ENCODE results near the gene HADHB.

HADHB gene

GRCh38 chr2:26283606-26284005 lies 38.9 kb downstream of the HADHB start:
- TF ChIP-seq ZBTB7A (IDR thresholded peaks at IDR 0.05; ENCODE audit: low read depth) (no peak), EP300 (IDR thresholded peaks at IDR 0.05; ENCODE audit: borderline replicate concordance) (no peak), TAF1 (IDR thresholded peaks at IDR 0.05; ENCODE audit: low read depth) (no peak), TCF12 (IDR thresholded peaks at IDR 0.05; ENCODE audit: low read depth) (no peak), CREB1 (IDR thresholded peaks at IDR 0.05; ENCODE audit: low read depth) (no peak), MAX (IDR thresholded peaks at IDR 0.05) (no peak), CEBPB (IDR thresholded peaks at IDR 0.05) (no peak), FOXM1 (IDR thresholded peaks at IDR 0.05; ENCODE audit: borderline replicate concordance, low read depth) (no peak), RAD21 (IDR thresholded peaks at IDR 0.05; ENCODE audit: low read depth) (no peak), EGR1 (IDR thresholded peaks at IDR 0.05) (no peak)

GRCh38 chr2:26284132-26284531 lies 39.4 kb downstream of the HADHB start:
- no peak for TF ChIP-seq ZBTB7A (IDR thresholded peaks at IDR 0.05; ENCODE audit: low read depth)
- no peak for TF ChIP-seq USF1 (IDR thresholded peaks at IDR 0.05)
- TF ChIP-seq MAX (IDR thresholded peaks at IDR 0.05): no peak
- TF ChIP-seq RAD21 (IDR thresholded peaks at IDR 0.05; ENCODE audit: low read depth): no peak
- TF ChIP-seq TAF1 (IDR thresholded peaks at IDR 0.05; ENCODE audit: low read depth): no peak
- TF ChIP-seq CREB1 (IDR thresholded peaks at IDR 0.05; ENCODE audit: low read depth): no peak
- TF ChIP-seq TEAD4 (IDR thresholded peaks at IDR 0.05): no peak
- no peak for TF ChIP-seq FOXM1 (IDR thresholded peaks at IDR 0.05; ENCODE audit: borderline replicate concordance, low read depth)
- no peak for TF ChIP-seq EGR1 (IDR thresholded peaks at IDR 0.05)
- TF ChIP-seq YY1 (IDR thresholded peaks at IDR 0.05; ENCODE audit: low read depth): no peak

GRCh38 chr2:26285931-26286330 lies 41.2 kb downstream of the HADHB start:
- TF ChIP-seq REST (IDR thresholded peaks at IDR 0.05; ENCODE audit: low read depth): no peak
- TF ChIP-seq NFIC (IDR thresholded peaks at IDR 0.05): no peak
- TF ChIP-seq CEBPB (IDR thresholded peaks at IDR 0.05): no peak
- no peak for TF ChIP-seq TAF1 (IDR thresholded peaks at IDR 0.05; ENCODE audit: low read depth)
- TF ChIP-seq RAD21 (IDR thresholded peaks at IDR 0.05; ENCODE audit: low read depth): no peak

GRCh38 chr2:26290001-26290400 lies 45.3 kb downstream of the HADHB start:
- TF ChIP-seq TAF1 (IDR thresholded peaks at IDR 0.05; ENCODE audit: low read depth) (no peak), CEBPB (IDR thresholded peaks at IDR 0.05) (no peak), MAX (IDR thresholded peaks at IDR 0.05) (no peak), RAD21 (IDR thresholded peaks at IDR 0.05; ENCODE audit: low read depth) (no peak), EP300 (IDR thresholded peaks at IDR 0.05; ENCODE audit: borderline replicate concordance) (no peak)

GRCh38 chr2:26292646-26293045 lies 47.9 kb downstream of the HADHB start:
- TF ChIP-seq FOXM1 (IDR thresholded peaks at IDR 0.05; ENCODE audit: borderline replicate concordance, low read depth) (no peak), YY1 (IDR thresholded peaks at IDR 0.05; ENCODE audit: low read depth) (no peak), TCF12 (IDR thresholded peaks at IDR 0.05; ENCODE audit: low read depth) (no peak), TAF1 (IDR thresholded peaks at IDR 0.05; ENCODE audit: low read depth) (no peak), NFIC (IDR thresholded peaks at IDR 0.05) (no peak), ZBTB7A (IDR thresholded peaks at IDR 0.05; ENCODE audit: low read depth) (no peak), EGR1 (IDR thresholded peaks at IDR 0.05) (no peak), CREB1 (IDR thresholded peaks at IDR 0.05; ENCODE audit: low read depth) (no peak)

GRCh38 chr2:26295511-26295910 lies 50.8 kb downstream of the HADHB start:
- TF ChIP-seq ZBTB7A (IDR thresholded peaks at IDR 0.05; ENCODE audit: low read depth): no peak
- TF ChIP-seq FOXM1 (IDR thresholded peaks at IDR 0.05; ENCODE audit: borderline replicate concordance, low read depth): no peak
- TF ChIP-seq MAX (IDR thresholded peaks at IDR 0.05): no peak
- TF ChIP-seq REST (IDR thresholded peaks at IDR 0.05; ENCODE audit: low read depth): no peak
- TF ChIP-seq EP300 (IDR thresholded peaks at IDR 0.05; ENCODE audit: borderline replicate concordance): no peak
- TF ChIP-seq TEAD4 (IDR thresholded peaks at IDR 0.05): no peak
- TF ChIP-seq CREB1 (IDR thresholded peaks at IDR 0.05; ENCODE audit: low read depth): no peak
- TF ChIP-seq TAF1 (IDR thresholded peaks at IDR 0.05; ENCODE audit: low read depth): no peak
- no peak for TF ChIP-seq TCF12 (IDR thresholded peaks at IDR 0.05; ENCODE audit: low read depth)
- TF ChIP-seq USF1 (IDR thresholded peaks at IDR 0.05): no peak
- no peak for TF ChIP-seq NFIC (IDR thresholded peaks at IDR 0.05)
- no peak for TF ChIP-seq YY1 (IDR thresholded peaks at IDR 0.05; ENCODE audit: low read depth)
